ENCODE data around the gene ASB9.
"Not testable (repeated sequence)": the region's sequence is repeated elsewhere in the genome, so short reads cannot be mapped to it uniquely, and the experiment has no call there.

ASB9 gene

DNA sequence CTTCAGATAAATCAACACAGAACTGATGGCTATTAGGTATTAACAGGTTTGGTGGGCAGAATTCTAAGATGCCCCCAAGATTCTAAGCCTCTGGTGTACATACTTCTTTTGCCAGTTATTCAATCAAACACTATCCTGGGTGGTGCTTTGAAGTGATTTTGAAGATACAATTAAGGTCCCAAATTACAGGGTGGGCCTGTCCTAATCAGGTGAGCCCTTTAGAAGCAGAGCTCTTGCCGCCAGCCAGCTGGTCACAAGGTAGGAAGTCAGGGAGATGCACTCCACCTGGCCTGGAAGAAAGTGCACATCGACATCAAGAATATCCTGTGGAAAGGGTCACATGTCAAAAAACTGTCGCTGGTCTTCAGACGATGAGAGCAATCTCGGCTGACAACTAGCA is 29.5 kb downstream of the ASB9 start:
- no peak for DNase-seq

GRCh38 chrX:15236146-15236545 is 33.7 kb downstream of the ASB9 start:
- DNase-seq: no peak

DNA sequence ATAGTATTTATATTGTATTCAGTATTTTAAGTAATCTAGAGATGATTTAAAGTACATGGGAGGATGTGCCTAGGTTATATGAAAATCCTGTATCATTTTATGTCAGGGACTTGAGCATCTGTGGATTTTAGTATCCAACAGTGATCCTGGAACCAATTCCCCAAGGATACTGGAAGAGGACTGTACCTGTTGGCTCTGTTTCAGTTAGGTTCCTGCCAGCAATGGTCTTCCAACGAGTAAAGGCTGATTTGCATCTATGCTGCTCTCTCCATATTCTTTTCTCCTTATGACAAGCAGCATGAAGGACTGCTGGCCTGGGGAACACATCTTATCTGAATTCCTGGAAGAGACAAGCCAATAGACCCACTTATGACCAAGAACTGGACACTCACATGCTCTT is 34.9 kb downstream of the ASB9 start:
- DNase-seq: no peak

GRCh38 chrX:15233416-15234015 is 36.4 kb downstream of the ASB9 start:
- no peak for DNase-seq

- no peak for DNase-seq
These were observed 45.1 kb downstream of the ASB9 start for GRCh38 chrX:15224747-15225146.

- no peak for DNase-seq
These were observed 48.6 kb downstream of the ASB9 start for GRCh38 chrX:15221321-15221720.

DNA sequence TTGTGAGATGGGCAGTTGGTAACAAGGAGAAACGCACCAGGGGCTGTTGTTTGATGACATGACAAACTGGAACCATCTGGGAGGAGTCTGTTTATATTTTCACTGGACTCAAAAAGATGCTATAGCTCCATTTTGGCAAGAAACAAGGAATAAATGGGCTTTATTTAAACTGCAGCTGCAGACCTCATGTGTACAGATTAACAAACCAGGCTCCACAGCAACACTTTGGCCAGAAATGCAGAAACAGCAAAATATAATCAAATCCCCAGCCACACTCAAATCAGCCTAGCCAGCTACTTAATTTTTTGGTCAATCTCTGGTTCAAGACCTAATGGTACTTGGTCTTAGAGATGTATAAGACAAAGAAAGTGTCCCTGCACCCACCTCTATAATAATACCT is 52.7 kb downstream of the ASB9 start:
- DNase-seq: no peak

DNA sequence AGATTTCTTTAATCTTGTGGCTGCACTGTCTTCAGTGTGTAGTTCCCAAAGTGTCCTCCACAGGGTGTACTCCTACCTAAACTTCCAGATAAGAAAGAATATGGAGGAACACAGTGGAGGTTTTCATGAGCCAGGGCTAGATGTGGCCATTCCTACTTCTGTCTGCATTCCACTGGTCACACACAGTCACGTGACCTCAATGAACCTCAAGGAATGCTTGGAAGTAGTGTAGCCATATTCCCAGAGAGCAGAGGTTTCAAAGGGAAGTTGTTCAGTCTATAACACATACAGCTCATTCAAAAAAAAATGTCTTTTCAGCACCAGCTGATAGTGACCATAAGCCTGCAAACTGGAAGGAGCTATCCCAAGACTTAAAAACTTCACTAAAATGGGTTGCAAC is 53.6 kb downstream of the ASB9 start:
- no peak for DNase-seq

- DNase-seq: no peak
These were observed 54.5 kb downstream of the ASB9 start for GRCh38 chrX:15215366-15215765.

DNA sequence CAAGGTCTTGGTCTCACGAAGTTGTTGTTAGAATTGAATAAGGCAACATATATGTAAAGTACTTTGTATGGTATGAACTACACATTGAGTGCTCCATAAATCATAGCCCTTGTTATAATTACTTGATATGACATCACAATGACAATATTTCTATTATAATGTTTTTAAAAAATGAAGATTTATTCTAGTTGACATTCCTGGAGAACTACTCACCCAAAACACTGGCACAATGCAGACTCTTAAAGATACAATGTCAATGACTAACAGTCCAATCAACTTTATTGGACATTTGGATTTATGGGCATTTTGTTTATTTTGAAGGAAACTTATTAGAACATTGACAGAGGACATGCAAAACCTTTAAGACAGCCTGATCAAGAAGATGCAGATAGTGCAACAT is 55.3 kb downstream of the ASB9 start:
- DNase-seq: no peak

DNA sequence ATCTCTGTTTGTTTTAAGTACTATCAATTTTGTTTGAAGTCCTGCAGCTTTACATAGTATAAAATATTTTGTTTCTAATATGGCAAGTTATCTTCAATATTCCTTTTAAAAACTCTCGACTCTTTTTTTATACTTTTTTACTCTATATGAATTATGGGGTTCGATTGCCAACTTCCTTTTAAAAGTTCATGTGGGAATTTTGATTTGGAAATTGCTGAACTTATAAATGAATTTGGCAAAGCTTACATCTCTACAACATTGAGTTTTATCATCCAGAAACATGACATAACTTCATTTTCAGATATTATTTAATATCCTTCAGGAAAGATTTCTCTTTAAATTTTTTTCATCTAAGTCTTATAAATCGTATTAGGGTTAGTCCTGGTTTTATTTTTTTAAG is 60.8 kb downstream of the ASB9 start:
- DNase-seq: no peak

DNA sequence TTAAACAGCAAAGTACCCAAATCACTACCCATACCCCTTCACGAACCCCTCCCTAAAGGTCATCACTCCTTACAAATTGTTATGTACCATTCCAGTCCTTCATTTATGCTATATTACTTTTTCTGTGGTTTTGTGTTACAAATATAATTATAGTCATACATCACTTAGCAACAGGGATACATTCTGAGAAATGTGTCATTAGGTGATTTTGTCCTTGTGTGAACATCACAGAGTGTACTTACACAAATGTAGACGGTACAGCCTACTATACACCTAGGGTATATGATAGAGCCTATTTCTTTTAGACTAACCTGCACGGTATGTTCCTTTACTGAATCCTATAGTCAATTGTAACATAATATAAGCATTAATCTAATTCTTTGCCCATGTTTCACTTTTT is 61.9 kb downstream of the ASB9 start:
- no peak for DNase-seq

- DNase-seq: no peak
These were observed 62.5 kb downstream of the ASB9 start for GRCh38 chrX:15207384-15207783.

DNA sequence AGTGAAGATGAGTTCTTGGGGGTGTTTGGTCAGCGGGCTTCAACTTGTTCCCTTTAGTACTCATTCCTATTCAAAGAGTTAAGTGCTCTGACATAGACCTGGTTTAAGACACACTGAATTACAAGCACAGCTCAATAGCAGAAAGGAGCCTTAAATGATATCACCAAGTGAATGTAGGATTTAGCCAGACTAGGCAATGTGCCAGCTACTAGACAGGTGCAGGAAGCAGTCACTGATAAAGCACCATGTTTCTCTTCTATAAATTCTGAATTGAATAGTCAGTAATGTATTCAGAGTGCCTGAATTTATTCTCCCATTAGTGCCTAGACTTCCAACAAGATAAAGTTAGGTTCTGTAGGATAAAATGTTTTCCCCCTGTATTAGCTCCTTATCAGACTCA is 63.6 kb downstream of the ASB9 start:
- no peak for DNase-seq

GRCh38 chrX:15204130-15204751 is 65.6 kb downstream of the ASB9 start:
- DNase-seq: no peak

DNA sequence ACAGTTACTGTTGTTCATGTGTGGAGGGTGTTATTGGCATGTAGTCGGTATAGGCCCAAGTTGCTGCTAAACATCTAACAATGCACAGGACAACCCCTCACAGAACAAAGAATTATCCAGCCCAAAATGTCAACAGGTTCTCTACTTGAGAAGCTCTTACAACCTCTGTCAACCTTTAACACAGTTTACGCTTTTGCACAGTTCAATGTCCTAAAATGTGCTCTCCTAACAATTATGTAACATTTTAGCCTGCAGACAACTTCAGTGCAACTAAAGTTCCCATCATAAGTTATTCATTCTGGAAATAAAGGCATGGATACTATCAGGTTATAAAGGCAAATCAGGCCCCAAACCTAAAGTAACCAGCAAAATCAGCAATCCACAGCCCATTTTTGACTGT is 66.2 kb downstream of the ASB9 start:
- no peak for DNase-seq

- no peak for DNase-seq
These were observed 67.3 kb downstream of the ASB9 start for GRCh38 chrX:15202454-15203177.

DNA sequence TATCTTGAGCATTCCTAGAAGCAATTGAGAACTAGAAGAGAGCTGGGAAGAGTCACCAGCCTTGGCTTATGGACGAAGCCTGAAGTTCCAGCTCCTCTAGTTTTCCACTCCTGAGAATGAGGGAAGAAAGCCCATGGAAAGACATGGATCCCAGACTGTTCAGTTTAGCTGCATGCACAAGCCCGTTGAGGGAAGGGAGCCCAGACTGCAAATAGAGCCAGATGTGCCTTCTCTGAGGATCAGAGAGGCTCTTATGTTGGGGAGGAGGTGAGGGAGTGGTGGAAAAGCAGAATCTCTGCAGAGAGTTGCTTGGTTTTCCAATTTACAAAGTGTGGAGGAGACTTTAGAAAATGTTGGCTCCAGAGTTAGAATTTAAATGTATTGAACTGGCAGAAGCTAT is 69.0 kb downstream of the ASB9 start:
- DNase-seq: no peak

DNA sequence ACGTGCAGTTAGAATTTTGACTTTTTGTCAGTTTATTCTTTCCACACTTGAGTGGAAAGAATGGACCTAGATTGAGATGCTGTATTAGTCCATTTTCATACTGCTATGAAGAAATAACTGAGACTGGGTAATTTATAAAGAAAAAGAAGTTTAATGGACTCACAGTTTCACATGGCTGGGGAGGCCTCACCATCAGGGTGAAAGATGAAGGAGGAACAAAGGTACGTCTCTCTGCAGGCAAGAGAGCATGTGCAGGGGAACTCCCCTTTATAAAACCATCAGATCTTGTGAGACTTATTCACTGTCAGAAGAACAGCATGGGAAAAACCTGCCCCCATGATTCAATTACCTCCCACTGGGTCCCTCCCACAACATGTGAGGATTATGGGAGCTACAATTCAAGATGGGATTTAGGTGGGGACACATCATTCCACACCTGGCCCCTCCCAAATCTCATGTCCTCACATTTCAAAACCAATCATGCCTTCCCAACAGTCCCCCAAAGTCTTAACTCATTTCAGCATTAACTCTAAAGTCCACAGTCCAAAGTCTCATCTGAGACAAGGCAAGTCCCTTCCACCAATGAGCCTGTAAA is 71.2 kb downstream of the ASB9 start:
- DNase-seq: not testable (repeated sequence)

- no peak for DNase-seq
These were observed 75.7 kb downstream of the ASB9 start for GRCh38 chrX:15194146-15194545.

Measured in AML-193 (cell line).